GM18868 (cell line): ENCODE measurements around the gene TMPRSS7.

Experiments
- ATAC-seq: cut with Tn5 transposase; IDR thresholded peaks from one replicate; pipeline ENCODE4 v1.9.1; 2021; ENCODE audit warnings: mild to moderate bottlenecking, moderate library complexity; ENCODE audit not compliant: unreplicated experiment

TMPRSS7 gene, protein sequence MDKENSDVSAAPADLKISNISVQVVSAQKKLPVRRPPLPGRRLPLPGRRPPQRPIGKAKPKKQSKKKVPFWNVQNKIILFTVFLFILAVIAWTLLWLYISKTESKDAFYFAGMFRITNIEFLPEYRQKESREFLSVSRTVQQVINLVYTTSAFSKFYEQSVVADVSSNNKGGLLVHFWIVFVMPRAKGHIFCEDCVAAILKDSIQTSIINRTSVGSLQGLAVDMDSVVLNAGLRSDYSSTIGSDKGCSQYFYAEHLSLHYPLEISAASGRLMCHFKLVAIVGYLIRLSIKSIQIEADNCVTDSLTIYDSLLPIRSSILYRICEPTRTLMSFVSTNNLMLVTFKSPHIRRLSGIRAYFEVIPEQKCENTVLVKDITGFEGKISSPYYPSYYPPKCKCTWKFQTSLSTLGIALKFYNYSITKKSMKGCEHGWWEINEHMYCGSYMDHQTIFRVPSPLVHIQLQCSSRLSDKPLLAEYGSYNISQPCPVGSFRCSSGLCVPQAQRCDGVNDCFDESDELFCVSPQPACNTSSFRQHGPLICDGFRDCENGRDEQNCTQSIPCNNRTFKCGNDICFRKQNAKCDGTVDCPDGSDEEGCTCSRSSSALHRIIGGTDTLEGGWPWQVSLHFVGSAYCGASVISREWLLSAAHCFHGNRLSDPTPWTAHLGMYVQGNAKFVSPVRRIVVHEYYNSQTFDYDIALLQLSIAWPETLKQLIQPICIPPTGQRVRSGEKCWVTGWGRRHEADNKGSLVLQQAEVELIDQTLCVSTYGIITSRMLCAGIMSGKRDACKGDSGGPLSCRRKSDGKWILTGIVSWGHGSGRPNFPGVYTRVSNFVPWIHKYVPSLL

DNA sequence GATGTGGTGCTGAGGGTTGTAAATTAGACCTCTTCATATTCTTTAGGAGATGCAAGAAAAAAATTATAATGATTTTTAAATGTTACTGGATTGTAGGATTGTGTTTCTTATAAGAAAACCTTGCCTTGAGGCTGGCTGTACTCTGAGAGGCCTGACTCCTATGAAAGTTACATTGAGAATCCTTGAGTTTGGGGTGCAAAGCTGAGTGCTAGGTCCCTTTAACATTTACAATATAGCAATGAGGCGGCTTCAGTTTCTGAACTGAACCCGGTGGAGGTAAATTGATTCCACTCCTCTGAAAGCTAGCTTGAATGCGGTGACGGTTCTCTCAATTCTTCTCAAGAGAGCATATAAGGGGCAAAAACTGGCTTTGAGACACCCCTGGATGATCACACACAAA is at the start of gene TMPRSS7:
TSS of gene TMPRSS7 (plus strand) at position 301 of the 400 bp plus-strand sequence. CDS start 110 bp downstream, outside the sequence.
- no peak for ATAC-seq

DNA sequence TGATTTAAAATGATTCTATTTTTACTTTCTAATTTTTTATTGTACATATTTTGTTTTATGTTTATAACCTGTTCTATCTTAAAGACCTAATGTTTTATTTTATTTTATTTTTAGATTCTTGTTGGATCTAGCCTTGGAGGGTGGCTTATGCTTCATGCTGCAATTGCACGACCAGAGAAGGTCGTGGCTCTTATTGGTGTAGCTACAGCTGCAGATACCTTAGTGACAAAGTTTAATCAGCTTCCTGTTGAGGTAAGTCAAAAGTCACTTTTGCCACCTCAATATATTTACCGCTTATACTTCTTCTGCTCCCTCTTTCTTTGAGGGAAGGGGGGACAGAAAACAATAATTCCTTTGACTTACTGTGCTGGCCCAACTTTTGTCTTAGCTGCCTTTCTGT is 47.7 kb upstream of the TMPRSS7 start:
- no peak for ATAC-seq

DNA sequence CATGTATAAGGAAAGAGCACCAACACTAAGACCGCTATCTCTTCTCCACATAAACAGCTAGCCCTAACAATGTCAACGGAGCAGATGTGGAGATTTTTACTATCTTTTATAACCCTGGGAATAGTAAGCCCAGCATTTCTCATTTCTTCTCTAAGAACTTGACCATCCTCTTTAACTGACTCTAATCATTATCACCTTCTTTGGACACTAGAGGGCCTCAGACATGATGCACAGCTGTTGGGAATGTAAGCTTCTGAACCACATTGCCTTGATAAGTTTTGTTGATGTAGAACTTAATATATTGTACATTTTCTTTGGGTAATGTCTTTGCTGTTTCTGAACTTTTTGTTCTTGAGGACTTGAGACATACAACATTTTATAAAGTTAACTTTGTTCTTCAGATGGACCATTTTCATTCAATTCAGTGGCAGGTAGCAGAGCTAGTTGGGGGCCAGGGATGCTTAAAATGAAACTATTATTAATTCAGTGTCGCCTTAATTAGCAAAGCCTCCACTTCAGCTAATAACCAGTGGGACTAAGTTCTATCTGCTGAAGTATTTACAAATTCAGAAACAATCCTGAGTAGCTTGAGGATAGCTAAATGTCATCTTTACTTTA is 45.4 kb upstream of the TMPRSS7 start:
- ATAC-seq: peak; percentile 95

DNA sequence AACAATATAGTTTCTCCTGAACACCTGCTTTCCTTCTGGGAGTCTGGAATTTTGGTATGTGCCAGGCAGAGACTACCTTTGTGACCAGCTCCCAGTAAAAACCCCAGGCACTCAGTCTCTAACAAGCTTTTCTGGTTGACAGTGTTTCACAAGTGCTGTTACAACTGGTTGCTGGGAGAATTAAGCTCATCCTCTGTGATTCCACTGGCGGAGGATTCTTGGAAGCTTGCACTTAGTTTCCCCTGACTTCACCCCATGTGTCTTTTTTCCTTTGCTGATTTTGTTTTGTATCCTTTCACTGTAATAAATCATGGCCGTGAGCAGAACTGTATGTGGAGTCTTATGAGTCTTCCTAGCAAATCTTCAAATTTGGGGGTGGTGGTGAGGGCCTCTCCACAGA is 41.5 kb upstream of the TMPRSS7 start:
- no peak for ATAC-seq

DNA sequence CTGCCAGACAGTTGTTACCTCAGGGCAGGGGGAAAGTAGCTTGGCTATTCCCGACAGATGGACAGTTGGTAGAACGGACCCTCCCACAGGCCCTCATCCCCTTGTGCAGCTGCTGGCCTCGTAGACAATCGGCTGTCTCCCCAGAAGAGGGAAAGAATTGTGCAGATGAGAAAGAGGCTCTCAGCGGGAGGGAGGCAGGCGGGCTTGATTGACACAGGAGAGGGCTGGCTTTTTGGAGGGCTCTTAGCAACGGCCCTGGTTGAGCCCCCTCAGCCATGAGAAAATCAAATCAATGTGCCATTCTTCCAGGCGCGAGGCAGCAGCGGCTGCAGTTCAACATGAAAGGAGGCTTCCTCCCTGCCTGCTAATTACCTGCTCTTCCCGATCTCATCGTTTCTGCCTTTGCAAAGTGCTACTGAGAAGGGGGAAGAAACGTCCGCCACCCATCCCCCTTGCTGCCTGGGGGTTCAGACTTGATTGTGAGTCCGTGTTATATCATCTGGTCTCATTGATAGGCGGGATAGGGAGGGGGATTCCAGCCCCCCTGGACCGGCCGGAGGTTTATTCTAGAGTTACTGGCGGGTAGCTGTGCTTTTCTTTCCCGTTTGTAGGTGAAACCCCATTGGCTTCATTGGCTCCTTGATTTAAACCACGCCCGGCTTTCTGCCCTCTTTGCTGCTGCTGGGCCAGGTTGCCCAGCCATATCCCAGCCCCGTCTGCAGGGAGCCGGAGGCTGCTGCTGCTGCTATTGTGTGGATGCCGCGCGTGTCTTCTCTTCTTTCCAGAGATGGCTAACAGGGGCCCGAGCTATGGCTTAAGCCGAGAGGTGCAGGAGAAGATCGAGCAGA is 35.7 kb upstream of the TMPRSS7 start, which contains the start of gene TAGLN3:
TSS of gene TAGLN3 (plus strand) at position 287 of the 848 bp plus-strand sequence. CDS start at position 788, 501 bp downstream.
- peak; percentile 53 for ATAC-seq

DNA sequence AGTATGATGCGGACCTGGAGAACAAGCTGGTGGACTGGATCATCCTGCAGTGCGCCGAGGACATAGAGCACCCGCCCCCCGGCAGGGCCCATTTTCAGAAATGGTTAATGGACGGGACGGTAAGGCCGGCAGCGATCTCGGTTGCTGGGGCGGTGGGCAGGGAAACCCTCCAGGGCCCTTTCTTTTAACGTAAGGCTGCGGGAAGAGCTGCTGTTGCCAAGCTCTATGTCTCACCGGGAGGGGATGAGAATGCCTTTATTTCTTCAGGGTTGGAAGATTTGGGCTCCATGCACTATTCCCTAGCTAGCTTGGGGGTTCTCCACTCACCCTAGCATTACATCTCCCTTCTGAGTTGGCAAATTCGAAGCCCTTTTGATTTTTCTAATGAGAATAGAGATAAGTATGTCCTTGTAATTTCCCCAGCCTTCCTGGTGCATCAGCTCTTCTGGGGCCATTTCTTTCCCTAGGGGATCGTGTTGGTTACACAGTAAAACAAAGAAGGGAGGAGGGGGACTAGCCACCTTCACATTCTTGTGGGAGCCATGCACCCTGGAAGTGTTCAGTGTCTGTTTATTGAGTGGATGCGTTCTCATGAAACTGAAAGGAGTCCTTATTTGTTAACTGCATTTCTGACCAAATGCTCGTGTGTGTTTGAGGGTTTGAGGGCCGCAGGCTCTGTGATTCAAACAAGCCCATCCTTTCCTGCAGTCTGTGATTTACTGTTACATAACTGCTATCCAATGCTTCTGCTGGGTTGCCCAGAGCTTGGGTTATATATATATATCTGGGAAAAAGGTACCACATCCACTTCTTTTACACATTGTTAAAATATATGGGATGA is 34.8 kb upstream of the TMPRSS7 start:
- peak; percentile 41 for ATAC-seq

DNA sequence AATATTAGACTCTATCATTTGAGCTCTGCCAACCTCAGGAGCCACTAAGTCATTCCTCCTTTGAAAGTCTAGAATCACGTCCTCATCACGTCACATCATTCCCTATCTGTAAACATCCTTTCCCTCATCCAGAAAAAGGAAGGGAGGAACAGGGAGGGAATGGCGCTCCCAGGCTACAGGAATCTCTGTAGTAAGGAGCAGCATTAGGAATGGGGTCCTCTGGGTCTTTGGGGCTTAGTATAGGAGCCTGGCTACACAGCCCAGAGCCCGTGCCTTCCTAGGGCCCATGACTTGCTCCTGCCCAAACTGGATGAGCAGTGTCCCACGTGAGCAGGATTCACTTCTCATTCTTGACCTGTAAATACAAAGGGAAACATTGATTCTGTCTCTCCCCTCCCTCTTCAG is 34.2 kb upstream of the TMPRSS7 start:
- no peak for ATAC-seq

DNA sequence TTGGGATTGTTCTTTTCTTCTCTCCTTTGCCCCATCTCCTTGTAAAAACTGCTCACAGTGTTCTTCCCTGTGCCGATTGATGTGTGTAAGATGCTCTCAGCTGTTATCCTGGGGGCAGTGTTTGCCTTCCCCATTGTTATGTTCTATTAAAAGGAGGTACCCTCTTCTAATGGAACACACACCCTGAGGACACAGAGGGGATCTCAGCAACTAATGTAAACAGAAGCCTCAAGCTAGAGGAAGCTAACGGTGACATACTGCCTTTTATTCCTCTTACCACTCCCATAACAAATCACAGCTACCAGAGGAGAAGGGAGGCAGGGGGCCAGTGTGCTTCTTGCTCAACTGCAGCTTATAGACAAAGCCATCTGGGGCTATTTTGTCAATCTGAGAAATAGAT is 33.6 kb upstream of the TMPRSS7 start:
- ATAC-seq: no peak

DNA sequence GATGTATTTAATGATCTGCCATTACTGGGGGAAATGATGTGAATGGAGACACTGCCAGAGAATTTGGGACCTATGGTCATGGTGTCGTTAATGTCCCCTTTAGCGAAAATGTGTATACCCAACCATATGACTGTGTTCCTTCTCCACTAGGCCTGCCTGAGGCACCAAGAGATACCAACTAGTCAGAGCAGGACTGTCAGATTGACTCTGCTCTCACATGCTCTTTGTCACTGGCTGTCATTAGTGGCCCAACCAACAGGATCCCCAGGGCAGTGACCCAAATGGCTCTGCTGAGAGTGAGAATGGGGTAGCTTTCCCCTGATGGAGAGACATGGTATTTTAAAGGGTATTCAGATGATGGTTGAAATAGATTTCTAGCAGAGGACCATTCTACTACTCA is 33.0 kb upstream of the TMPRSS7 start:
- ATAC-seq: no peak

DNA sequence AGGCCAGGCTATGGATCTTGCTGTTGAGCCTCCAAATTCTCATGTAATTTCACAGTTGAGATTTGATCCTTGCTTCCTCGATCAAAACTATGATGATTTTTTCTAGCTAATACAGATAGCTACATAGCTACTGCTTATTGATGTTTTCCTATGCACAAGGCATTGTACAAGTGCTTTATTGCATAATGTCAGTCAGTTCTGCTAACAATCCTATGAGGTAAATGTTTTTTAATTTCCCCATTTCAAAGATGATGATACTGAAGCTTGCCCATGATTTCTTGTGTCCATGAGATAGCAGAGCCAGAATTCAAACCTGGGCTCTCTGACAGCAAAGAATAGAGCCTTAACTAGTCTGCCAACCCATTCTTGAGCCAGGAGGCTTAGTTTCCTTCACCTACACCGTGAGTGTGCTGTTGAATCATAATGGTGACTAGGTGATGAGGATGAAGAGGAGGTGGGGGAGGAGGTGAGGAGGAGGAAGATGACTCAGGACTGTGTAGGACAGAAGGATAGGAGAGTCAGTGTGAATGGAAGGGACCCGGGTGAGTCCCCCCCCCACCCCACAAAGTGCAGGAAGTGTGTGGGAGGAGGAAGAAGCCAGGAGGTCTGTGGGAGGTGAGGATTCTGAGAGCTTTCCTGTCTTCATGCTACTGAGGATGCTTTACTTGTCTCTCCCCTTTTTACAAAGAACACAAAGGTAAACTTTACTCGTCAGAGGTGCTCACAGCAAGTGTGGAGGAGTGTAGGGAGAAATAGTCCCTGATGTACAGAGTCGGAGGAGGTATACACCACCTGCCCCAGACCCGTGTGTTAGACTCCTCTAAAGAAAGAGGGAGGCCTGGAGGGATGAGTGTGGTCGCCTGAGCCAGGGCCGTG is 32.2 kb upstream of the TMPRSS7 start:
- no peak for ATAC-seq

DNA sequence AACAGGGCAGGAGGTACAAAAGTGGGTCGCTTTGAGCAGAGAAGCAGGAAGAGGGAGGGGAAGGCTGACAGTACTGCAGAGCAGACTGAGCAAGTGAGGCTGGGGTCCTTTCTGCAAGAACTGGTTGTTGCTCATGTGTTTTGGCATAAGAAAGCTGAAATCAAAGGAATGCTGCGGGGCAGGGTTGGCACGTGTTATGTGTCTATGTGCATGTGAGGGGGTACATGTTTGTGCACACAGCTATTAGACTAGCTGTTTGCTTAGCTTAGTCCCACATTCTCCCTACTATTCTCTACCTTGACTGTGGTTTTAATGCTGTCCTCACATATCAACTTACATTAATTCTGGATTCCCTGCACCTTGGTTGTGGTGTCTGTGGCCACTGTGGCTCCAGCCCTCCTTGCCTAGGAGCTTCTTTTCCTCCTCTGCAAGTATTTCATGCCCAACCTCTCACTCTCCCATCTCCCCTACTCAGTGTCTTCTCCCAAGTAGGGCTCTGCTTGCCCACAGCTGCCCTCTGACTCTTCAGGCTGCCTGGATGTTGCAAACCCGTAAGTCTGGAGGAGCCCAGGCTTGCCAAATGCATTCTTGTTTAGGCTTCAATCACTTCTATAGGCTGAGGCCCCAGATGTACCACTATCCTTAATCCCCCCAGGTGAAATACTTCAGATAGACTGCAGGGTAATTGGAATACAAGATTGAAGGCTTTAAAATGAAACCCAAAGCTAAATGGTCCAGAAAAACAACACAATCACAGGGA is 31.0 kb upstream of the TMPRSS7 start:
- no peak for ATAC-seq

DNA sequence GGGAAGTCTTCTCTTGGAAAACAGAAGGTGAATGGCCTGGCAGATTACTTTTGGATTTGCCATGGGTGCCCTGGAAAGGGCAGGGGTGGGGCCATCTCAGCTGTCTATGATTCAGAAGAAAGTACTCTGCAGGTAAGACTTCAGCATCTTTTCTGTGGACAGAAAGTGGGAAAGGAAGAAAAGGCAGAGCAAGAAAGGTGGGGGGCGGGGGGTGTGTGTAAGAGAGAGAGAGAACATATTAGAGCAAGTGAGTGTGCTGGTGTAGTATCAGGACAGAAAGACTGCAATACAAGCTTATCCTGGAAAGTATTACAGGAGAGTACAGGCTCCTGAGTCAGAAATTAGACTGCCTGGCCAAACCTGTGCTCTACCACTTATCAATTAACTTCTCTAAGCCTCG is 30.3 kb upstream of the TMPRSS7 start:
- no peak for ATAC-seq

DNA sequence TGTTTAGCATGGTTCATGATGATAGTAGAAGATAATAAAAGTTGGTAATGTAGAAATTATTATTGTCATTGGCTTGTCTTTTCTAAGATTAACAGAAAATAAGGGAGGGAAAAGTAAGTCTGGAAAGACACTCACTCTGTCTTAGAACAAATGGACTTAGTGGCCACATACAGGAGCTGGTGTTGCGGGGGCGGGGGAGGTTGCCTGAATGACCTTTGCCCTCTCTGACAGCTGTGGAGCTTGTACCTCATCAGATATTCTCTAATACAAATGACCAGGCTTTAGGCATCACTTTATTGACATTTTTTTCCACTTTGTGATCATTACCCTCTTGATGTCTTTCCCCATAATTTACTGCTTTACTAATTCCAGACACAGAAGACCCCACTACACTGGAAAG is 29.9 kb upstream of the TMPRSS7 start:
- no peak for ATAC-seq

DNA sequence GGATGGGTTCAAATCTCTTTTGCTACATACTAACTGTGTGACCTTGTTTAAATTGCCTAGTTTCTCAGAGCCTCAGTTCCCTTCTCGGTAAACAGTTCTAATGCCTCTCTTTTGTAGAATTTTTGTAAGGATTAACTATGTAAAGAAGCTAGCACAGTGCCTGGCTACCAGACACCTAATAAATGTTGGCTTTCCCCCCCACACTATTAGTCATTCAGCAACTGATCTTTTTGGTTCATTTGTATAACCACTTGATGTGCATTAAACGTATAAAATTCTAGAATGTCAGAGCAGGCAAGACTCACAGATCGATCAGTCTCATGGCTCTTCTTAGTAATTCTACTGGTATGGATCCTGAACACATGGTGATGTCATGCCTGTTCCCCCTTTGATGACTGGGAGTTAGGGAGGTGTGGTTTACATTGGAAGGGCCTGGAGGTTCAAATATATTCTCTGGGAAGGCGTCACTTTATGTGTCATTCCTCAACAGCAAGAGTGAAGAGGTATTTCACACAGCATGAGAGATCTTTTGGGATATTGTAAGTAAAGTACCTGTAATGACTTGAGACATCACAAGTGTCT is 29.4 kb upstream of the TMPRSS7 start:
- no peak for ATAC-seq

DNA sequence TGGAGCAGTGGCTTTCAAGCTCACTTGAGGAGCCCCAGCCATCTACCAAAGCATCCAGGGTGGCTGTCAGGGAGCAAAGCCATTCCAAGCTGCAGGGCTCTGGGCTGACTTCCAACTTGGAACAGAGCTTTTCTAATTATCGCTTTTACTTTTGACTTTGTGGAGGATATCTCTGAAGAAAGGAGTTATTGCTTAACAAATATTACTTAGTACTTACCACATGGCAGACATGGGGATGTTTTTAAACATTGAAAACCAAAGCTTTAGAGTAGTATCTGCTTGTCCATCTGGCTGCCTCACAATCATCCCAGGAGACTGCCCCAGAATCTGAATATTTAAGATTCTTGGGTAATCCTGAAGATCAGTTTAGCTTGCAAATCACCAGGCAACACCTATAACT is 26.9 kb upstream of the TMPRSS7 start:
- no peak for ATAC-seq

DNA sequence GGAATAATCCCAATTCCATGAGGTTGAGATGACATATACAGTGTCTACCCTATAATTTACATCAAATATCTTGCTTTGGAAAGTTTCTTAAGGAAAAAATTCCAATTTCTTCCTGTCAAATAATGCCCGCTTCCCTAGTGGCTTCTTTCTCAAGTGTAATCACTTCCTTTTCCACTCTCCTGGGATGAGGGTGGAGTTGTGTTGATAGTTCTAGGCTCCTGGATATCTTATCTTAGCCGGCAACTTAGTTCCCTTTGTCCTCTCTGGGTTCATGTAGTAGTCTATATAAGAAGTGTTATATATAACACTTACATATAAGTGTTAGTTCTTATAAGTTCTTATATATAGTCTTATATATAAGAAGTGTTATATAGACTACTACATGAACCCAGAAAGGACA is 24.9 kb upstream of the TMPRSS7 start:
- ATAC-seq: no peak

DNA sequence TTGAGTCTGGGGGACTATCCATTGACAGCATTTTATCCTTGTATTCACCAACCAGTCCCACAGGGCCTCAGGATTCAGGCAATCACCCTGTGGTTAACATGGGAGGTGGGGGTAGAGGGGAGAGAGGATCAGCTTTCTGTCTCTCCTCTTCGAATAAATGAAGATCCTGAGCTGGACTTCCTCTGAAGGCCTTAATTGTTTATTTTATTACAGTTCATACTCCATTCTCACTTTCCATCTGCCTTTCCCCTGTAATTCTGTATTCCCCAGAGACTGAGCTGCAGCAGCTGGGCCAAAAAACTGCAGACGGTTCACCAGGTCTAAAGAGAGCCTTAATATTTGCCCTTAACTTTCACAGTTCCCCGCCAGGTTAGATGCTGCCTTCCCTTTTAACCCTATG is 23.9 kb upstream of the TMPRSS7 start:
- no peak for ATAC-seq
